ENCODE measurements around the gene NAALADL2. TPM values are rescaled to one million over a fixed set of nuclear protein-coding genes. Genes with fewer than 3 reads are reported as not detected.

Gene NAALADL2
- total RNA-seq, 1 experiment from 2014 or later = 1.6 TPM

GRCh38 chr3:175103298-175103697, 244.2 kb downstream of the NAALADL2 start:
- no peaks in the 10 kb centered on the region for H3K27me3 Mint-ChIP-seq (ENCODE audit: low read depth)
- no peak overlapping the region for H3K56ac ChIP-seq (ENCODE audit: insufficient read length, low read depth, low read length)
- H3K23me2 ChIP-seq (ENCODE audit: insufficient read length, low read depth, low read length, poor library complexity, severe bottlenecking) = no peaks in the 10 kb centered on the region
- no peak overlapping the region for H2AK5ac ChIP-seq (ENCODE audit: insufficient read length, low read length)
- H4K8ac ChIP-seq (replicated peaks; ENCODE audit: insufficient read length, low read depth, low read length) = no peak overlapping the region
- H4K91ac ChIP-seq (ENCODE audit: insufficient read length, low read depth, low read length) = no peak overlapping the region
- H3K79me2 ChIP-seq (ENCODE audit: insufficient read depth, low read length) = no peaks in the 10 kb centered on the region
- no peak overlapping the region for H2BK15ac ChIP-seq (ENCODE audit: low read depth, low read length)
- no peaks in the 10 kb centered on the region for H3K36me3 Mint-ChIP-seq (ENCODE audit: insufficient read depth in 1 of 3, low read depth in 3 of 3)
- H3K14ac ChIP-seq (ENCODE audit: insufficient read depth, low read length) = no peak overlapping the region
- no peak overlapping the region for H3K27ac ChIP-seq (ENCODE audit: insufficient read length, low read depth, low read length)
- H2BK120ac ChIP-seq (ENCODE audit: low read depth, low read length, poor library complexity, severe bottlenecking) = no peak overlapping the region
- H4K5ac ChIP-seq (ENCODE audit: insufficient read length, low read depth, low read length) = no peak overlapping the region
- no peaks in the 10 kb centered on the region for H4K20me1 ChIP-seq (ENCODE audit: control insufficient read depth, insufficient read depth, insufficient read length)
- no peaks in the 10 kb centered on the region for H3K79me1 ChIP-seq (ENCODE audit: insufficient read depth, low read depth, low read length, poor library complexity, severe bottlenecking)
- H3K18ac ChIP-seq (ENCODE audit: insufficient read length, low read depth, low read length) = no peak overlapping the region
- H3K27ac Mint-ChIP-seq = no peak overlapping the region
- H2BK12ac ChIP-seq (ENCODE audit: insufficient read length, low read depth, low read length) = no peak overlapping the region
- no peaks in the 10 kb centered on the region for H3K27me3 ChIP-seq (ENCODE audit: insufficient read depth, low read length)
- H3K23ac ChIP-seq (ENCODE audit: insufficient read length, low read depth, low read length) = no peak overlapping the region
- no peak overlapping the region for H2BK20ac ChIP-seq (ENCODE audit: low read depth, low read length, poor library complexity, severe bottlenecking)
- no peaks in the 10 kb centered on the region for H3K9me3 ChIP-seq (ENCODE audit: control insufficient read depth, low read depth, low read length)
- TF ChIP-seq, protein P1, sequence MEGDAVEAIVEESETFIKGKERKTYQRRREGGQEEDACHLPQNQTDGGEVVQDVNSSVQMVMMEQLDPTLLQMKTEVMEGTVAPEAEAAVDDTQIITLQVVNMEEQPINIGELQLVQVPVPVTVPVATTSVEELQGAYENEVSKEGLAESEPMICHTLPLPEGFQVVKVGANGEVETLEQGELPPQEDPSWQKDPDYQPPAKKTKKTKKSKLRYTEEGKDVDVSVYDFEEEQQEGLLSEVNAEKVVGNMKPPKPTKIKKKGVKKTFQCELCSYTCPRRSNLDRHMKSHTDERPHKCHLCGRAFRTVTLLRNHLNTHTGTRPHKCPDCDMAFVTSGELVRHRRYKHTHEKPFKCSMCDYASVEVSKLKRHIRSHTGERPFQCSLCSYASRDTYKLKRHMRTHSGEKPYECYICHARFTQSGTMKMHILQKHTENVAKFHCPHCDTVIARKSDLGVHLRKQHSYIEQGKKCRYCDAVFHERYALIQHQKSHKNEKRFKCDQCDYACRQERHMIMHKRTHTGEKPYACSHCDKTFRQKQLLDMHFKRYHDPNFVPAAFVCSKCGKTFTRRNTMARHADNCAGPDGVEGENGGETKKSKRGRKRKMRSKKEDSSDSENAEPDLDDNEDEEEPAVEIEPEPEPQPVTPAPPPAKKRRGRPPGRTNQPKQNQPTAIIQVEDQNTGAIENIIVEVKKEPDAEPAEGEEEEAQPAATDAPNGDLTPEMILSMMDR (conservative IDR thresholded peaks at IDR 0.05) = no peak
- DNase-seq = no peak
- no peak overlapping the region for H3K4me3 Mint-ChIP-seq
- H2BK5ac ChIP-seq (ENCODE audit: insufficient read length, low read length) = no peak overlapping the region
- H3K9ac ChIP-seq (ENCODE audit: extremely low read depth, insufficient read length, low read length) = no peak overlapping the region
- no peak overlapping the region for H3K4ac ChIP-seq (ENCODE audit: low read depth, low read length)
- no peak overlapping the region for H2AFZ ChIP-seq (ENCODE audit: low read length)
- H3K9me3 Mint-ChIP-seq = no peaks in the 10 kb centered on the region
- H3K4me1 ChIP-seq (ENCODE audit: insufficient read depth, low read length) = no peaks in the 10 kb centered on the region
- H3K4me2 ChIP-seq (ENCODE audit: insufficient read depth, insufficient read length, low read length) = no peak overlapping the region
- peaks cover 0 to 6% of the 10 kb centered on the region in 2 experiments; a peak in 3 of 4 replicates for H3K4me1 Mint-ChIP-seq
- H3T11ph ChIP-seq (ENCODE audit: low read length) = no peak overlapping the region

All from H9 (cell line).